ENCODE data around the gene CHRNB1. TPM values are rescaled to one million over a fixed set of nuclear protein-coding genes. Genes with fewer than 3 reads are reported as not detected.
"Not testable (repeated sequence)": the region's sequence is repeated elsewhere in the genome, so short reads cannot be mapped to it uniquely, and the experiment has no call there.

CHRNB1 gene
- total RNA-seq, 1 donor from 2014 or later = 5.9 TPM

- peak overlapping the region; percentile 79 for H3K27ac Mint-ChIP-seq
- peaks cover 62% of the 10 kb centered on the region for H3K4me1 Mint-ChIP-seq
- no peak for TF ChIP-seq CTCF (IDR thresholded peaks at IDR 0.05)
- DNase-seq = no peak
- intact Hi-C loops (cut with micrococcal nuclease) = no loop called here
- no peaks in the 10 kb centered on the region for H3K9me3 Mint-ChIP-seq
- ChIA-PET POLR2A (interaction anchor here (0.6 to 5.6 kb wide), 7 partner anchors 10 to 209 kb away, joined by 3 to 45 read pairs (median 5); partner anchors contain the start of genes MPDU1, TMEM102, TP53 and WRAP53), CTCF (no interaction called here)
- H3K36me3 Mint-ChIP-seq (ENCODE audit: low read depth) = peaks cover 4% of the 10 kb centered on the region
- H3K27me3 Mint-ChIP-seq = no peaks in the 10 kb centered on the region
- H3K4me3 Mint-ChIP-seq = peak overlapping the region; percentile 88
- ATAC-seq (ENCODE audit: low read depth) = no peak
Measured at GRCh38 chr17:7477392-7478275, 32.8 kb downstream of the CHRNB1 start.

DNA sequence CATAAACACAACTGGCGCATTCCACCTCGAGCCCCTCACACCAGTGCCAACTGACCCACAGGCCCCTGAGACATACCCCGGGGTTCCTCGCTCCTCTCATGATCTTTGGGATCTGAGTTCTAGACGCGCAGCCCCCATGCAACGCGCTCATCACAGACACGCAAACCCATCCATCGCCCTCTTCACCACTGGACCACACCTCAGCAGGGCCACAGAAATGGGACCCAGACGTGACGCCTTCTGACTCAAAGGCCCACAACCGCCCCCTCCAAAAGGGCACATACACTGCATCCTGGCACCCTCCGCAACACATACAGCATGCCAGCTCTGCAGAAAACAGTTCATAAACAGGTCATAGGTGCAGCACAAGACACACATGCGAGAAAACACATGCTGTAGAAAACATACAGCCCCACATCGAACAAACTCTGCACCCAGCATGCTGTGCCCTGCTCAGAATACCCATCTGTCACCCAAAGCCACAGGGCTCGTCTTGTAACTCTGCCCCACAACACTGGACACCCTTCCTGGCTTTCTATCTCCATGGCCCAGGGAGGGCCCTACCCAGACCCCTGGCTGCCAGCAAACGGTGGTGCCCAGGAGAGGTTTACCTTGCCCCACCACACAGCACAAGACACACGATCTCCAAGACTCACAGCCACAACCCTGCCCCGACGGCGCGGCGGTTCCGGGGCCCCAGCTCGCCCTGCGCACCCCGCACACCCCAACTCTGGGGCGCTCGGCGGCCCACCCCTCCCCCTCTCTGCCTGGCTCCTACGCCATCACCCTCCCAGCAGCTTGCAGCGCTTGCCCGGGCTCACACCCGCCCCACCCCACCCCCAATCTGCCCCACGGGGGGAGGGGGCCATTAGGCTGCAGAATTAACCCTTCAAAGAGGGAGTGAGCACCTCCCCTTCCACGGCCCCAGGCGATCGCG, 33.7 kb downstream of the CHRNB1 start:
- ChIA-PET POLR2A (interaction anchor here (0.6 to 5.6 kb wide), 14 partner anchors 10 to 236 kb away, joined by 3 to 45 read pairs (median 6); partner anchors contain the start of genes MPDU1, NEURL4, TMEM102 and TP53), CTCF (interaction anchor here (0.8 to 1.7 kb wide), 2 partner anchors 42 to 43 kb away, joined by 3 to 7 read pairs; partner anchors contain the start of gene TMEM102)
- H3K4me1 Mint-ChIP-seq = peaks cover 68% of the 10 kb centered on the region

DNA sequence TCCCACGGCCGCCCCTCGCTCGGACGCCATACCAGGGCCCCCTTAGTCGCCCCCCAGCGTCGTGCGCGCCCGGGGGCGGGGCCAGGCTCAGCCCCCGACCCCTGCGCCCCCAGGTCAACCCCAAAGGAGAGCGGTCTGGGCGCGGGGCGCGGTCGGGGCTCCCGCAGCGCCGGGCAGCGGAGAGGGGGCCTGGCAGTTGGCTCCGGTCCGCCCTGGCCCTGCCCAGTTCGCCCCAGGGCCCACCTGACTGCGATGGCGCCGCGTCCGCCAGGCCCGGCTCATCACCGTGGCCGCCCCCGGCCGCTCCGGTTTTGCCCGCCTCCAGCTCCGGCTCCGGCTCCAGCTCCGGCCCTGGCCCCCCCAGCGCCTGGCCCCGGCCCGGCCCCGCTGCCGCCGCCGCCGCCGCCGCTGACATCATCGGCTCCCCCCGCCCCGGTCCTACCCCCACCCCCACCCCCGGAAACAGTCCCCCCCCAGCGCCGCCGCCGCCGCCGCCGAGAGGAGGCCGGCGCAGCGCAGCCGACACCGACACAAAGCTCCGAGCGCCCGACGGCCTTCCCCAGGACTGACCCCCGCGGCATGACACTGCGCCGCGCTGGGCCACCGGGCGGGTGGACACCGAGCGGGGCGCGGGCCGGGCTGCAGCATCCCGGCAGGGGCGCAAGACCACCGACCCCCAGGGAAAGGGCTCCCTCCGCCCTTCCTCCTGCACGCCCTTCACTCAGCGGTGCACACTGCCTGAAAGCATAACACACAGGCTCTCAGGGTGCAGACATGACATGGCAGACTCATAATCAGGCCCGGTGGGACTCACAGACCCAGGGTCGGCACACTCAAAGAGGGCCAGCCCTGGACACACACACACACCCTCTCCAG, 34.6 kb downstream of the CHRNB1 start, which contains the start of gene ZBTB4:
Gene ZBTB4 (minus strand): TSS at position 419 of the 876 bp plus-strand sequence. CDS start 12,830 bp downstream, outside the sequence.
- Mint-ChIP-seq H3K9me3 (no peaks in the 10 kb centered on the region), H3K36me3 (ENCODE audit: low read depth) (peaks cover 16% of the 10 kb centered on the region), H3K4me1 (peaks cover 67% of the 10 kb centered on the region), H3K27ac (peak within 1 kb of the TSS; percentile 92), H3K27me3 (no peaks in the 10 kb centered on the region), H3K4me3 (peak within 1 kb of the TSS; percentile 88)
- ChIA-PET CTCF (interaction anchor here (0.8 to 1.7 kb wide), 5 partner anchors 19 to 124 kb away, joined by 3 to 7 read pairs (median 4); partner anchors contain the start of genes TMEM102 and TMEM95), POLR2A (interaction anchor here (0.5 to 5.6 kb wide), 26 partner anchors 8 to 241 kb away, joined by 3 to 45 read pairs (median 4); partner anchors contain the start of genes ACAP1, MPDU1, NEURL4 and PLSCR3)
- intact Hi-C loops (cut with micrococcal nuclease) = loop anchor here (1.0 to 5.0 kb wide), 3 partner anchors 24 to 227 kb away; partner anchors contain the start of genes CTDNEP1, ELP5 and TMEM102
- no peak for TF ChIP-seq CTCF (IDR thresholded peaks at IDR 0.05)
- peak; percentile 66 for DNase-seq
- peak; percentile 3 for ATAC-seq (ENCODE audit: low read depth)

More for the DNA sequence above, 33.7 kb downstream of the CHRNB1 start:
- ATAC-seq (ENCODE audit: low read depth) (peak; percentile 8), DNase-seq (peak; percentile 34)
- Mint-ChIP-seq H3K27ac (peak overlapping the region; percentile 79), H3K9me3 (no peaks in the 10 kb centered on the region), H3K27me3 (no peaks in the 10 kb centered on the region), H3K36me3 (ENCODE audit: low read depth) (peaks cover 9% of the 10 kb centered on the region), H3K4me3 (peak overlapping the region; percentile 88)
- TF ChIP-seq CTCF (IDR thresholded peaks at IDR 0.05) = no peak
- intact Hi-C loops (cut with micrococcal nuclease) = loop anchor here (1.0 kb wide), 2 partner anchors 23 to 43 kb away; partner anchors contain the start of gene TMEM102

DNA sequence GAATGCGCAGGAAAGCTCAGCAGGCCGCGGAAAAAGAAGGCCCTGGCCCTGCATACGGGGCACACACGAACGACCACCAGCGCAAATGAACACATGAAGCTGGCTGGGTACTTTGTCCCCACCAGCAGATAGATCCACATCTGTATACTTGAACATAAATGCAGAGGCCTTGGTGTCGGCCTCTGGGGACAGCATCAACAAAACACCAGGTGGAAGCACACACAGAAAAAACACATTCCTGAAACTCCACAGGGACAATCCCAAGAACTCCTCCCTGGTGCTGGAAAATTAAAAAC, 35.2 kb downstream of the CHRNB1 start:
- TF ChIP-seq CTCF (IDR thresholded peaks at IDR 0.05) = no peak
- H3K9me3 Mint-ChIP-seq = no peaks in the 10 kb centered on the region
- ChIA-PET POLR2A (interaction anchor here (0.6 to 5.6 kb wide), 21 partner anchors 12 to 264 kb away, joined by 3 to 45 read pairs (median 4); partner anchors contain the start of genes ACAP1, MPDU1, NEURL4 and PLSCR3), CTCF (interaction anchor here (1.0 to 1.7 kb wide), 4 partner anchors 20 to 125 kb away, joined by 3 to 7 read pairs (median 4); partner anchors contain the start of gene TMEM95)
- ATAC-seq (ENCODE audit: low read depth) (no peak), DNase-seq (no peak)
- H3K36me3 Mint-ChIP-seq (ENCODE audit: low read depth) = peaks cover 22% of the 10 kb centered on the region
- H3K27me3 Mint-ChIP-seq = no peaks in the 10 kb centered on the region
- H3K27ac Mint-ChIP-seq = peak overlapping the region; percentile 92
- H3K4me3 Mint-ChIP-seq = peak overlapping the region; percentile 87
- peaks cover 72% of the 10 kb centered on the region for H3K4me1 Mint-ChIP-seq
- intact Hi-C loops (cut with micrococcal nuclease) = loop anchor here (5.0 kb wide), 1 partner anchor 228 kb away; the partner anchor contains the start of genes CTDNEP1 and ELP5

DNA sequence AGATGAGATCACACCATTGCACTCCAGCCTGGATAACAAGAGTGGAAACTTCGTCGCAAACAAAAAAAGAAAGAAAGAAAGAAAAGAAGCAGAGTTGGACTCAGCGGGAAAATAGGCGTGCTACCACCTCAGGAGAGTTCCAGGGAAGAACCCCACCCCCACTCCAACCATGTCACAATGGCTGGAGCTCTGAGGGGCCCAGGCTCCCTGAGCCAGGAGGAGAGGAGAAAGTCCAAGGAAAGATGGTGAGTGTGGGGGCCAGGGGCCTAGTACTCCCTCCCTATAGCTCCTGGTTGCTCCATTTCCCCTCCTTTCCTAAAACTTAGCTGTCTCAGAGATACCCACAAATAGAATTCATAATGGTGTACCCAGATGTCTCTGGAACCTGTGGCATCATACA, 36.4 kb downstream of the CHRNB1 start, which contains the start of gene SLC35G6:
Gene SLC35G6 (plus strand): TSS at position 172 of the 400 bp plus-strand sequence. CDS start 71 bp downstream, at position 243.
- not testable (repeated sequence) for ATAC-seq (ENCODE audit: low read depth); DNase-seq; H3K9me3 Mint-ChIP-seq; H3K27me3 Mint-ChIP-seq
- ChIA-PET POLR2A (interaction anchor here (0.6 to 4.6 kb wide), 6 partner anchors 26 to 206 kb away, joined by 3 to 42 read pairs (median 3); partner anchors contain the start of genes TMEM102, TMEM256 and TP53), CTCF (interaction anchor here (0.6 to 1.6 kb wide), 3 partner anchors 34 to 126 kb away, joined by 3 to 4 read pairs (median 4); partner anchors contain the start of gene TMEM95)
- peaks cover 71% of the 10 kb centered on the region for H3K4me1 Mint-ChIP-seq
- H3K36me3 Mint-ChIP-seq (ENCODE audit: low read depth) = peaks cover 26% of the 10 kb centered on the region
- peak within 1 kb of the TSS; percentile 92 for H3K27ac Mint-ChIP-seq
- peak within 1 kb of the TSS; percentile 87 for H3K4me3 Mint-ChIP-seq
- intact Hi-C loops (cut with micrococcal nuclease) = loop anchor here (5.0 kb wide), 1 partner anchor 229 kb away; the partner anchor contains the start of genes CTDNEP1 and ELP5
